Tibial nerve (tissue), 4 donors: ENCODE measurements around the gene CCP110.

Experiments used
- CTCF ChIP-seq, 5 experiments: fragments of 200-600 bp in 3 of 5; fragments of 450-650 bp in 2 of 5; sonication (generic) in 3 of 5; IDR thresholded peaks; one replicate each; pipeline ENCODE4 v1.5.1; 2016 to 2019; ENCODE audit warnings: antibody characterized with exemption in 5 of 5, mild to moderate bottlenecking in 3 of 5, moderate library complexity in 2 of 5
- EP300 ChIP-seq, 2 donors: sonication (generic); formaldehyde crosslinking; IDR thresholded peaks; one replicate each; pipeline ENCODE4 v1.6.1; 2017; ENCODE audit warnings: antibody characterized with exemption in 2 of 2, mild to moderate bottlenecking in 1 of 2

GRCh38 chr16:19517424-19518089 lies 6.2 kb upstream of the CCP110 start:
- TF ChIP-seq EP300 (IDR thresholded peaks at IDR 0.05), result no peak
- no peak for TF ChIP-seq CTCF (IDR thresholded peaks at IDR 0.05)
